ENCODE data around the gene GPHA2. TPM values are rescaled to one million over a fixed set of nuclear protein-coding genes. Genes with fewer than 3 reads are reported as not detected.

Gene GPHA2
- total RNA-seq, 1 experiment from 2014 or later: not detected

DNA sequence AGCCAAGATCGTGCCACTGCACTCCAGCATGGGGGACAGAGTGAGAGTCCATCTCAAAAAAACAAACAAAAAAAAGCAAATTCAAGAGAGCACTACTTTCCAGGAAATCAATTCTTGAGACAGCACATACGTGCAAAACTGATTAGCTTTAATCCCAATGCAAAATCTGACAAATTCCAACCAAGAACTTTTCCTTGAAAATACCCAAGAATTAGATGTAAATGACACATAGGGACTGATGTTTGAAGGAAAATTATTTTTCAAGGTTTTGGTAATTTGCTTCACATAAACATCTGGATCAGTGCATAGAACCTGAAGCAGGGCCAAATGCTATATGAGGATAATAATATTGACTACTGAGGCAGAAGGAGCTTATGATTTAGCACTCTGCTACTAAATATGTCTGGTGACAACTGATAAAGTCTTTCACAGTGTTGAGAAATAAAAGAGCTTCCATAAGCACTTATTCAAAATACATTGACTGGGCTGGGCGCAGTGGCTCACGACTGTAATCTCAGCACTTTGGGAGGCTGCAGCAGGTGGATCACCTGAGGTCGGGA, 27.5 kb upstream of the GPHA2 start:
- Mint-ChIP-seq H3K27ac (ENCODE audit: unreplicated experiment) (no peak overlapping the region), H3K4me3 (ENCODE audit: low read depth, unreplicated experiment) (no peak overlapping the region), H3K4me1 (ENCODE audit: low read depth, unreplicated experiment) (no peaks in the 10 kb centered on the region), H3K36me3 (ENCODE audit: insufficient read depth, unreplicated experiment) (peaks cover 4% of the 10 kb centered on the region), H3K27me3 (ENCODE audit: unreplicated experiment) (no peaks in the 10 kb centered on the region), H3K9me3 (ENCODE audit: low read depth, unreplicated experiment) (no peaks in the 10 kb centered on the region)
- TF ChIP-seq, protein P1, sequence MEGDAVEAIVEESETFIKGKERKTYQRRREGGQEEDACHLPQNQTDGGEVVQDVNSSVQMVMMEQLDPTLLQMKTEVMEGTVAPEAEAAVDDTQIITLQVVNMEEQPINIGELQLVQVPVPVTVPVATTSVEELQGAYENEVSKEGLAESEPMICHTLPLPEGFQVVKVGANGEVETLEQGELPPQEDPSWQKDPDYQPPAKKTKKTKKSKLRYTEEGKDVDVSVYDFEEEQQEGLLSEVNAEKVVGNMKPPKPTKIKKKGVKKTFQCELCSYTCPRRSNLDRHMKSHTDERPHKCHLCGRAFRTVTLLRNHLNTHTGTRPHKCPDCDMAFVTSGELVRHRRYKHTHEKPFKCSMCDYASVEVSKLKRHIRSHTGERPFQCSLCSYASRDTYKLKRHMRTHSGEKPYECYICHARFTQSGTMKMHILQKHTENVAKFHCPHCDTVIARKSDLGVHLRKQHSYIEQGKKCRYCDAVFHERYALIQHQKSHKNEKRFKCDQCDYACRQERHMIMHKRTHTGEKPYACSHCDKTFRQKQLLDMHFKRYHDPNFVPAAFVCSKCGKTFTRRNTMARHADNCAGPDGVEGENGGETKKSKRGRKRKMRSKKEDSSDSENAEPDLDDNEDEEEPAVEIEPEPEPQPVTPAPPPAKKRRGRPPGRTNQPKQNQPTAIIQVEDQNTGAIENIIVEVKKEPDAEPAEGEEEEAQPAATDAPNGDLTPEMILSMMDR (IDR thresholded peaks at IDR 0.05; ENCODE audit: unreplicated experiment): no peak
- intact Hi-C loops (cut with micrococcal nuclease; ENCODE audit: unreplicated experiment): no loop called here
- BruUV-seq (replicated peaks): no TSS peak
- CTCF ChIA-PET: no interaction called here
- DNase-seq: no peak

DNA sequence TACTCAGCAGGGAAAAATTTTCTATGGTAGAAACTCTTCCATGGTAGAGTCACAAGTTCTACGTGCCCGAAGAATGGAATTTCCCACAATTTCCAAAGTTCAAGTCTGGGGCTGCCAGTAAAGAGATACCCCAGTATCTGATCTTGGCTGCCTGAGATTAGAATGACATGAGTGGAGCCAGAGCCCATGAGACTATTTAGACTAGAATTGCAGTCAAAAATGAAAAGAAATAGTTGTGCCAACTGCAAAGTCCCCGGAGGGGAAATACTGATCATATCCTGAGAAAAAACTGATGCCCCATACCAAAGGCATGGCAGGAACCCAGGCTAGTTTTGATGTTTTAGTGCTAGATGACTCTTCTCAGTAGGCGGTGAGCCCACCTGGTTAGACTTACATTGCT, 25.0 kb upstream of the GPHA2 start:
- H3K9me3 Mint-ChIP-seq (ENCODE audit: low read depth, unreplicated experiment): no peaks in the 10 kb centered on the region
- TF ChIP-seq, protein P1 (IDR thresholded peaks at IDR 0.05; ENCODE audit: unreplicated experiment): no peak
- H3K36me3 Mint-ChIP-seq (ENCODE audit: insufficient read depth, unreplicated experiment): peaks cover 4% of the 10 kb centered on the region
- CTCF ChIA-PET: no interaction called here
- BruUV-seq (replicated peaks): no TSS peak
- intact Hi-C loops (cut with micrococcal nuclease; ENCODE audit: unreplicated experiment): no loop called here
- DNase-seq: no peak
- no peaks in the 10 kb centered on the region for H3K4me1 Mint-ChIP-seq (ENCODE audit: low read depth, unreplicated experiment)
- no peak overlapping the region for H3K27ac Mint-ChIP-seq (ENCODE audit: unreplicated experiment)
- no peak overlapping the region for H3K4me3 Mint-ChIP-seq (ENCODE audit: low read depth, unreplicated experiment)
- H3K27me3 Mint-ChIP-seq (ENCODE audit: unreplicated experiment): no peaks in the 10 kb centered on the region

DNA sequence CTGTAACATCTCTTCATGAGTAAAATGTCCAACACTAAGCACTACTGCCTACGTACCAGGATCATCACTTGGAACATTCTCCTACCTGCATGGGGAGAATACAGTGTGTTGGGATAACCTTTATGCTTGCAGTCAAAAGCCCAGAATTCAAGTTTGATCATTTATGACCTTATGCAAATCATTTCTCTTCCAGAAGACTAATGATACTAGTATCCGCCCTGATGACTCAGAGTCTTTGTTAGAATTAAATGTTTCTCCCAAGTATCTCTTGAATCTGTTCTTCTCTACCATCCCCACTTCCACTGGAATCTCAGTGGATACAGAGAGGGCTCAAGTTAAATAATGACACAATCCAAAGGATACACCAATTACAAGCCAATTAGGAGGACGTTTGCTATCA, 23.8 kb upstream of the GPHA2 start:
- BruUV-seq (replicated peaks): no TSS peak
- intact Hi-C loops (cut with micrococcal nuclease; ENCODE audit: unreplicated experiment): no loop called here

DNA sequence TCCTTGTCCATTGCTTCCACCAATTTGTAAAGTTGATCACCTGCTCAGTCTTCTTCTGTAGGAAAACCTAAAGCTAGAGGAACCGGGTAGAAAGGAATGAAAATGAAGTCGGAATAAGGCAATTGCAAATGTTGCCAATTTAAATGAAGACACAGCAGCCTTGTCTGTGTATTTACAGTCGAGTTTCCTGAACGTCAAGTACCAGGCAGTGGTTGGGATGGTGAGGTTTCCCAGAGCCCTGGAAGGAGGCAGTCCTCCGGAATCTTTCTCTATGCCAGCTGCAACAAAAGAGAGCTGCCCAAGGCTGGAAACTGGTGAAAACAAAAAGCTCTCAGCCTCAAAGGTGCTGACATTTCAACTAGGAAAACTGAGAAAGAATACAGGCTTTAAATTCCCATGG, 18.5 kb upstream of the GPHA2 start:
- H3K9me3 Mint-ChIP-seq (ENCODE audit: low read depth, unreplicated experiment): no peaks in the 10 kb centered on the region
- no peaks in the 10 kb centered on the region for H3K36me3 Mint-ChIP-seq (ENCODE audit: insufficient read depth, unreplicated experiment)
- no TSS peak for BruUV-seq (replicated peaks)
- H3K27me3 Mint-ChIP-seq (ENCODE audit: unreplicated experiment): peaks cover 11% of the 10 kb centered on the region
- no peak overlapping the region for H3K4me3 Mint-ChIP-seq (ENCODE audit: low read depth, unreplicated experiment)
- TF ChIP-seq, protein P1 (IDR thresholded peaks at IDR 0.05; ENCODE audit: unreplicated experiment): no peak
- no peak for DNase-seq
- H3K4me1 Mint-ChIP-seq (ENCODE audit: low read depth, unreplicated experiment): no peaks in the 10 kb centered on the region
- intact Hi-C loops (cut with micrococcal nuclease; ENCODE audit: unreplicated experiment): no loop called here
- no peak overlapping the region for H3K27ac Mint-ChIP-seq (ENCODE audit: unreplicated experiment)
- CTCF ChIA-PET: interaction anchor here (0.7 kb wide), 1 partner anchor 10 kb away, joined by 4 read pairs; no protein-coding TSS in a partner anchor

More for the DNA sequence above, 23.8 kb upstream of the GPHA2 start:
- TF ChIP-seq, protein P1 (IDR thresholded peaks at IDR 0.05; ENCODE audit: unreplicated experiment): no peak
- Mint-ChIP-seq H3K9me3 (ENCODE audit: low read depth, unreplicated experiment) (no peaks in the 10 kb centered on the region), H3K4me1 (ENCODE audit: low read depth, unreplicated experiment) (no peaks in the 10 kb centered on the region), H3K4me3 (ENCODE audit: low read depth, unreplicated experiment) (no peak overlapping the region), H3K27me3 (ENCODE audit: unreplicated experiment) (no peaks in the 10 kb centered on the region), H3K27ac (ENCODE audit: unreplicated experiment) (no peak overlapping the region), H3K36me3 (ENCODE audit: insufficient read depth, unreplicated experiment) (peaks cover 4% of the 10 kb centered on the region)
- CTCF ChIA-PET: no interaction called here
- no peak for DNase-seq
